GM13976 (cell line): ENCODE data around the gene INHBA.

Experiments
- DNase-seq: peaks from one replicate; pipeline ENCODE4 v3.0.0; 2012; ENCODE audit warnings: low spot score
- in situ Hi-C: fragments of 300-500 bp; cut with MboI; formaldehyde crosslinking; loops from one replicate; pipeline ENCODE4 v1.12.0; 2022; ENCODE audit warnings: low sequenced_read_pairs, mixed read lengths, inconsistent platforms; ENCODE audit not compliant: unreplicated experiment
- TF ChIP-seq, protein P1 (sequence below): IDR thresholded peaks from 2 replicates; pipeline ENCODE4 v1.5.1; 2012; ENCODE audit warnings: borderline replicate concordance, mild to moderate bottlenecking; ENCODE audit not compliant: insufficient read depth; ENCODE audit errors: extremely low read depth, missing control alignments, control extremely low read depth

Gene INHBA

DNA sequence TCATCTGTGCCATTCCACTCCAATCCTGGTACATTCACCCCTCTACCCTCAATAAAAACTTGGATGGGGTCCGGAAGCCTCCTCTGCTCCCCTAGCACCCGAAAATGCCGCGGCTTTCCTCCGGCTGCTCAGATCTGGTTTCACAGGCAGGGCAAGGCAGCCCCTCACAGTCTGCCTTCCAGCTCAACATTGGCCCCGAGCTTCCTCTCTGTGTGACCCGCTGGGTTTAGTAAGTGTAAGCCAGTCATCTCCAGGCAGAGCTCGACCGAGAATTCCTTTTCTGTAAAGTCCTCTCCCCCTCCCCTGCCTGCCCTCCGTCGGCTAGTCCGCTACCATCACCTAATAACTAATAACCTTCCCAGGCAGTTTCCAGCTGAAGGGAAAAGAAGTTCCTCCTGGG is 3.4 kb downstream of the INHBA start:
- no peak for DNase-seq
- TF ChIP-seq, protein P1, sequence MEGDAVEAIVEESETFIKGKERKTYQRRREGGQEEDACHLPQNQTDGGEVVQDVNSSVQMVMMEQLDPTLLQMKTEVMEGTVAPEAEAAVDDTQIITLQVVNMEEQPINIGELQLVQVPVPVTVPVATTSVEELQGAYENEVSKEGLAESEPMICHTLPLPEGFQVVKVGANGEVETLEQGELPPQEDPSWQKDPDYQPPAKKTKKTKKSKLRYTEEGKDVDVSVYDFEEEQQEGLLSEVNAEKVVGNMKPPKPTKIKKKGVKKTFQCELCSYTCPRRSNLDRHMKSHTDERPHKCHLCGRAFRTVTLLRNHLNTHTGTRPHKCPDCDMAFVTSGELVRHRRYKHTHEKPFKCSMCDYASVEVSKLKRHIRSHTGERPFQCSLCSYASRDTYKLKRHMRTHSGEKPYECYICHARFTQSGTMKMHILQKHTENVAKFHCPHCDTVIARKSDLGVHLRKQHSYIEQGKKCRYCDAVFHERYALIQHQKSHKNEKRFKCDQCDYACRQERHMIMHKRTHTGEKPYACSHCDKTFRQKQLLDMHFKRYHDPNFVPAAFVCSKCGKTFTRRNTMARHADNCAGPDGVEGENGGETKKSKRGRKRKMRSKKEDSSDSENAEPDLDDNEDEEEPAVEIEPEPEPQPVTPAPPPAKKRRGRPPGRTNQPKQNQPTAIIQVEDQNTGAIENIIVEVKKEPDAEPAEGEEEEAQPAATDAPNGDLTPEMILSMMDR: no peak
- in situ Hi-C loops: loop anchor here (25.0 kb wide), 1 partner anchor 1362 kb away; no protein-coding TSS in a partner anchor

DNA sequence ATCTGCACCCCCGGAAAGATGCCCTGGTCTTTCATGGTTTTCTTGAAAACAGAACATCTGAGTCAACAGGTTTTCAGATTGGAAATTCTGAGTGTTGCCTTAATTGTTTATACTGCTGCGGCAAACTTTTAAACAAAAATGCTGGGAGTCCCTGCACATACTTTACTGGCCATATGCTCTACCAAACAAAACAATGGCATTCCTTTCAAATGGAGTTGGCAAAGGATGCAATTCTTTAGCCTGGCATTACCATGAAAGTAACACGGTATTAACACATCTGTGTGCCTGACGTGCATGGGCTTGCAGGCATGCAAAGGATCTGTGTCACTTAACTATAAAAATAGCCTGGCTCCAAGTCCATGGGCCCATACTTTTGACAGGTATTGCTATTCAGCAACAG is 4.2 kb downstream of the INHBA start:
- TF ChIP-seq, protein P1: no peak
- in situ Hi-C loops: loop anchor here (25.0 kb wide), 1 partner anchor 1361 kb away; no protein-coding TSS in a partner anchor
- no peak for DNase-seq

DNA sequence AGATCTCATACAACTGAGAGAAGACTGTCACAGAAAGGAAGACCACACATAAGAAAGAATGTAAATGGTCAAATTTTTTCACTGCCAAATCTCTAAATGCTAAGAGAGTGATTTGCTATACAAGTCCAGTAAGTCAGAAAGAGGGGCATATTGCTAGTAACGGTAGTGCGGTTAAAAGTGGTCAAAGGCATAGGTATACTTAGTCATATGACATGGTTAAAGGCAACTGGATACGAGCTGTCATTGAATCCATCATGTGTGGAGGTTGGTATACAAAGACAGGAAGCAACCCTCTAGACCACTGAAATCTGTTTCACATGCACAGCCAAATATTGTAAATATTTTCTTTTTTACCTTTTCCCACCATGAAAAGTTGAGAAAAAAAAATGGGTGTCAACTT is 4.8 kb downstream of the INHBA start:
- TF ChIP-seq, protein P1: no peak
- in situ Hi-C loops: loop anchor here (25.0 kb wide), 1 partner anchor 1361 kb away; no protein-coding TSS in a partner anchor
- DNase-seq: no peak

DNA sequence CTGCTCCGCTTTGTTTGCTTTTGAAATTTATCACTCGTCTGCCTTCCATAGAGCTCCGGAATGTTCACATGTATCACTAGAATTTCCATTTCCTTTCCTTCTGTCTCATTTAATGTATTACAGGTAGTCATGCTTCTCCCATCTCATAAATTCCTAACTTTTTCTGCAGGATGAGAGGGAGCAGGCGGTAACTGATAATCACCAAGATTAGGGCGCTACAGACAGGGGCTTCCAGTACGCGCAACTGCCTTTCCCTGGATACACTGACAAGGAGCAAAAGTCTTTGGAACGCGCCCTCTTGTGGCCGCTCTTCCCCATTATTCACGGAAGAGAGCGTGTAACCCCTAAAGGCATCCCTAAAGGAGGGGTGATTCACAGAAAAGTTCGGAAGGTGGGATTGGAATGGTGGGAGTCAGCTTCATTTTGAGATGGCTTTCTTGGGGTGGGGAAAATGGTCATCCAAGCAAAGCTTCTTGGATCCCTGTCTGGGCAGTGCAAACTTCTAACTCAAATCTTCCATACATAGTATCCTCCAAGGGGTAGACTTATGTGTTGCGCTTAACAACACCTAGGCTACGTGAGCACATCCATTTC is 6.5 kb downstream of the INHBA start:
- in situ Hi-C loops: loop anchor here (25.0 kb wide), 1 partner anchor 1359 kb away; no protein-coding TSS in a partner anchor
- TF ChIP-seq, protein P1: peak; percentile 45
- peak; percentile 38 for DNase-seq

DNA sequence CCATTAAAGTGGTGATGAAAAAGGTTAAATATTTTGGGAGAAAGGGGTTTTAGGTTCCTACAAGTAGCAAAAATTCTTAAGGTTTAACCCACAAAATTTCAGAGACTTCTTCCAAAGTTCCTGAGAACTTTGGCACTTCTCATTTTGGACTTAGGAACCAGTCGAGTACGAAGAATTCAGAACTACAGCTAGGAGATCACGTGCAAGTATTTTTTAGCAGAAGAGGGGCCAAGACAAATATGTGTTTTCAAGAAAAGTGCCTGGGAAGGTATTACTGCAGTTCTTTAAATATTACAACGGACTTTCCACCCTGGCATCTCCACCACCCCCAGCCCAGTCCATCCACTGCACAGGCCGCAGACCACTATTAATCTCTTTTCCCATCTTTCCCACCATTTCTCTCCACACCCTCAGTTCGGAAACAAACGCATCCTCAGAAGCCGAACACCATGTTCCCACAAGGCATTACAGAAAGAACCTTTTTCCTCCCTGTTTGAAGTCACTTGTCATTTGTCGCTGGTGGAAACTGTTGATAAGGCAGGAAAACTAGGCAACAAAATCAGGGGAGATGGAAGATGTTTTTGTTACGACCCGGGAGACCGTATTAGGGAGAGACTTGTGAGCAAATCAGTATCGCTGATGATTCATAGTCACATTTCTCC is 7.1 kb downstream of the INHBA start:
- DNase-seq: no peak
- TF ChIP-seq, protein P1: no peak
- in situ Hi-C loops: loop anchor here (25.0 kb wide), 1 partner anchor 1358 kb away; no protein-coding TSS in a partner anchor

DNA sequence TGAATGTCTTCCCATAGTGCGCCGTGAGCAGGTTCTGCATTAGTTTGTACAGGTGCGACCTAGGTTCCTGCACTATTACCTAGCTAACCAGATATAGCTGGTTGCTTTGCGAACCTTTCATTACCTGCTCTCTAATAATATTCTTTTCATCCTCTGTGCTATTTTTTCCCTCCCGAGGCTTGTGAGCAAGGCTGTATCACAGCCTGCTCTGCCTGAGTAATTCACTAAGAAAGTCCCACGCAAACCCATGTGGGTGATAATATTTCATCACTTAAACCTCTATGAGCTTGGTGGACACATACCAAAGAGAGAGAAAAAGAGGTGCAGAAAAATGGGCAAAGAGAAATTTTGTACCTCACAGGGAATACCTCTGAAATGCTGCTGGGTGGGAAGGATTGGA is 8.4 kb downstream of the INHBA start:
- in situ Hi-C loops: loop anchor here (25.0 kb wide), 1 partner anchor 1357 kb away; no protein-coding TSS in a partner anchor
- no peak for DNase-seq
- TF ChIP-seq, protein P1: no peak
